Measurements from ENCODE around the gene HTRA1. TPM values are rescaled to one million over a fixed set of nuclear protein-coding genes. Genes with fewer than 3 reads are reported as not detected.
A peak's percentile ranks its signal among the peaks of the same experiment; 100 is the strongest.

HTRA1 gene
- not detected for polyA plus RNA-seq (ENCODE audit: low read depth in 6 of 6)

- no peak for ATAC-seq (ENCODE audit: low read depth in 2 of 2)
- Mint-ChIP-seq H3K4me1 (peaks cover 7 to 18% (median 13%) of the 10 kb centered on the region in 3 donors), H3K4me3 (peak within 1 kb of the TSS; percentile 70 to 91 (median 80)), H3K27me3 (peaks cover 73 to 82% (median 75%) of the 10 kb centered on the region in 3 donors), H3K9me3 (peaks cover 0 to 2% (median 0%) of the 10 kb centered on the region in 7 donors), H3K36me3 (no peaks in the 10 kb centered on the region), H3K27ac (no peak within 1 kb of the TSS)
- DNase-seq, result no peak
These were observed at the start of gene HTRA1 for GRCh38 chr10:122461367-122461728. TSS of gene HTRA1 (plus strand) at chr10:122461553. CDS start at chr10:122461653, 100 bp downstream.

GRCh38 chr10:122413327-122413726, 48.0 kb upstream of the HTRA1 start:
- DNase-seq (no peak), ATAC-seq (ENCODE audit: low read depth in 2 of 2) (no peak)
- peaks cover 8 to 27% of the 10 kb centered on the region in 2 donors for H3K36me3 Mint-ChIP-seq
- H3K4me1 Mint-ChIP-seq, result peaks cover 13 to 33% (median 27%) of the 10 kb centered on the region in 3 donors
- H3K9me3 Mint-ChIP-seq, result peaks cover 0 to 2% (median 0%) of the 10 kb centered on the region in 7 donors
- H3K27ac Mint-ChIP-seq, result peak overlapping the region in 1 of 6 donors; percentile 22
- no peak overlapping the region for H3K4me3 Mint-ChIP-seq
- H3K27me3 Mint-ChIP-seq, result no peaks in the 10 kb centered on the region

- Mint-ChIP-seq H3K4me1 (peaks cover 39 to 64% (median 53%) of the 10 kb centered on the region in 3 donors), H3K27ac (peak overlapping the region; percentile 72 to 94 (median 84)), H3K4me3 (peak overlapping the region in 4 of 8 donors; percentile 73 to 85 (median 78)), H3K36me3 (peaks cover 19 to 34% of the 10 kb centered on the region in 2 donors), H3K27me3 (no peaks in the 10 kb centered on the region), H3K9me3 (peaks cover 0 to 2% (median 0%) of the 10 kb centered on the region in 7 donors)
- no peak for ATAC-seq (ENCODE audit: low read depth in 2 of 2)
- DNase-seq, result no peak
These were observed 43.7 kb upstream of the HTRA1 start for GRCh38 chr10:122417667-122418066.

- Mint-ChIP-seq H3K9me3 (peaks cover 0 to 2% (median 0%) of the 10 kb centered on the region in 7 donors), H3K36me3 (peaks cover 19 to 31% of the 10 kb centered on the region in 2 donors), H3K4me1 (peaks cover 44 to 73% (median 53%) of the 10 kb centered on the region in 3 donors), H3K4me3 (no peak overlapping the region), H3K27me3 (no peaks in the 10 kb centered on the region), H3K27ac (peak overlapping the region in 1 of 6 donors; percentile 49)
- no peak for DNase-seq
- no peak for ATAC-seq (ENCODE audit: low read depth in 2 of 2)
These were observed 42.3 kb upstream of the HTRA1 start for GRCh38 chr10:122419016-122419415.

- Mint-ChIP-seq H3K9me3 (peaks cover 0 to 2% (median 0%) of the 10 kb centered on the region in 7 donors), H3K27ac (peak overlapping the region in 5 of 6 donors; percentile 52 to 92 (median 75)), H3K36me3 (peaks cover 19 to 24% of the 10 kb centered on the region in 2 donors), H3K4me1 (peaks cover 48 to 83% (median 58%) of the 10 kb centered on the region in 3 donors), H3K4me3 (peak overlapping the region in 4 of 8 donors; percentile 12 to 86 (median 44)), H3K27me3 (no peaks in the 10 kb centered on the region)
- DNase-seq (no peak), ATAC-seq (ENCODE audit: low read depth in 2 of 2) (no peak)
These were observed 41.3 kb upstream of the HTRA1 start for GRCh38 chr10:122419876-122420623.

- DNase-seq, result no peak
- peaks cover 48 to 82% (median 58%) of the 10 kb centered on the region in 3 donors for H3K4me1 Mint-ChIP-seq
- peaks cover 0 to 2% (median 0%) of the 10 kb centered on the region in 7 donors for H3K9me3 Mint-ChIP-seq
- H3K27me3 Mint-ChIP-seq, result no peaks in the 10 kb centered on the region
- H3K27ac Mint-ChIP-seq, result peak overlapping the region; percentile 43 to 97 (median 90)
- H3K4me3 Mint-ChIP-seq, result peak overlapping the region in 5 of 8 donors; percentile 11 to 86 (median 64)
- peaks cover 19 to 23% of the 10 kb centered on the region in 2 donors for H3K36me3 Mint-ChIP-seq
- ATAC-seq (ENCODE audit: low read depth in 2 of 2), result no peak
These were observed 40.7 kb upstream of the HTRA1 start for GRCh38 chr10:122420624-122421007.

- peaks cover 48 to 81% (median 53%) of the 10 kb centered on the region in 3 donors for H3K4me1 Mint-ChIP-seq
- DNase-seq (no peak), ATAC-seq (ENCODE audit: low read depth in 2 of 2) (peak; percentile 26 to 51)
- peak overlapping the region in 5 of 8 donors; percentile 26 to 86 (median 64) for H3K4me3 Mint-ChIP-seq
- no peaks in the 10 kb centered on the region for H3K27me3 Mint-ChIP-seq
- peaks cover 0 to 4% (median 0%) of the 10 kb centered on the region in 7 donors for H3K9me3 Mint-ChIP-seq
- peak overlapping the region; percentile 43 to 97 (median 90) for H3K27ac Mint-ChIP-seq
- peaks cover 18 to 19% of the 10 kb centered on the region in 2 donors for H3K36me3 Mint-ChIP-seq
These were observed 40.2 kb upstream of the HTRA1 start for GRCh38 chr10:122421054-122421625.

GRCh38 chr10:122421742-122422141, 39.6 kb upstream of the HTRA1 start:
- ATAC-seq (ENCODE audit: low read depth in 2 of 2), result no peak
- no peak for DNase-seq
- peaks cover 0 to 4% (median under 1%) of the 10 kb centered on the region in 7 donors for H3K9me3 Mint-ChIP-seq
- no peaks in the 10 kb centered on the region for H3K27me3 Mint-ChIP-seq
- H3K4me3 Mint-ChIP-seq, result peak overlapping the region in 5 of 8 donors; percentile 18 to 58 (median 53)
- peaks cover 17 to 19% of the 10 kb centered on the region in 2 donors for H3K36me3 Mint-ChIP-seq
- H3K4me1 Mint-ChIP-seq, result peaks cover 46 to 78% (median 47%) of the 10 kb centered on the region in 3 donors
- peak overlapping the region in 5 of 6 donors; percentile 87 to 96 (median 89) for H3K27ac Mint-ChIP-seq

GRCh38 chr10:122422266-122422989, 38.9 kb upstream of the HTRA1 start:
- Mint-ChIP-seq H3K9me3 (peaks cover 0 to 6% (median 4%) of the 10 kb centered on the region in 7 donors), H3K4me1 (peaks cover 46 to 78% (median 47%) of the 10 kb centered on the region in 3 donors), H3K27ac (peak overlapping the region; percentile 66 to 96 (median 88)), H3K4me3 (peak overlapping the region; percentile 8 to 60 (median 50)), H3K27me3 (no peaks in the 10 kb centered on the region), H3K36me3 (peaks cover 12 to 15% of the 10 kb centered on the region in 2 donors)
- ATAC-seq (ENCODE audit: low read depth in 2 of 2) (no peak), DNase-seq (no peak)

GRCh38 chr10:122424059-122424458, 37.3 kb upstream of the HTRA1 start:
- Mint-ChIP-seq H3K27ac (peak overlapping the region in 4 of 6 donors; percentile 70 to 85 (median 72)), H3K4me1 (peaks cover 44 to 79% (median 47%) of the 10 kb centered on the region in 3 donors), H3K4me3 (peak overlapping the region in 3 of 8 donors; percentile 22 to 80 (median 50))

GRCh38 chr10:122426829-122427228, 34.5 kb upstream of the HTRA1 start:
- ATAC-seq (ENCODE audit: low read depth in 2 of 2) (no peak), DNase-seq (no peak)
- peaks cover 34 to 72% (median 35%) of the 10 kb centered on the region in 3 donors for H3K4me1 Mint-ChIP-seq
- H3K27ac Mint-ChIP-seq, result peak overlapping the region; percentile 73 to 96 (median 93)
- H3K4me3 Mint-ChIP-seq, result peak overlapping the region; percentile 4 to 85 (median 65)
- H3K9me3 Mint-ChIP-seq, result peaks cover 0 to 6% (median 4%) of the 10 kb centered on the region in 7 donors
- H3K27me3 Mint-ChIP-seq, result no peaks in the 10 kb centered on the region
- H3K36me3 Mint-ChIP-seq, result peaks cover 4 to 7% of the 10 kb centered on the region in 2 donors

More at GRCh38 chr10:122424059-122424458, 37.3 kb upstream of the HTRA1 start:
- H3K9me3 Mint-ChIP-seq, result peaks cover 0 to 6% (median 4%) of the 10 kb centered on the region in 7 donors
- peaks cover 12 to 15% of the 10 kb centered on the region in 2 donors for H3K36me3 Mint-ChIP-seq
- DNase-seq (no peak), ATAC-seq (ENCODE audit: low read depth in 2 of 2) (no peak)
- no peaks in the 10 kb centered on the region for H3K27me3 Mint-ChIP-seq

- DNase-seq (peak; percentile 31), ATAC-seq (ENCODE audit: low read depth in 2 of 2) (peak; percentile 47 to 71)
- H3K4me1 Mint-ChIP-seq, result peaks cover 30 to 67% (median 32%) of the 10 kb centered on the region in 3 donors
- peak overlapping the region; percentile 73 to 96 (median 93) for H3K27ac Mint-ChIP-seq
- H3K27me3 Mint-ChIP-seq, result no peaks in the 10 kb centered on the region
- H3K9me3 Mint-ChIP-seq, result peaks cover 0 to 6% (median 4%) of the 10 kb centered on the region in 7 donors
- peak overlapping the region; percentile 4 to 85 (median 65) for H3K4me3 Mint-ChIP-seq
- H3K36me3 Mint-ChIP-seq, result peaks cover 4 to 7% of the 10 kb centered on the region in 2 donors
These were observed 34.1 kb upstream of the HTRA1 start for GRCh38 chr10:122427280-122427679.

Data from naive B cell (primary cell).